ENCODE measurements around the gene MYO1B. TPM values are rescaled to one million over a fixed set of nuclear protein-coding genes. Genes with fewer than 3 reads are reported as not detected.

MYO1B gene
- total RNA-seq, 1 experiment from 2014 or later: 43.6 TPM

- POLR2A ChIA-PET: no interaction called here
These were observed 90.8 kb downstream of the MYO1B start for GRCh38 chr2:191335875-191336464.

GRCh38 chr2:191341436-191341835, 96.2 kb downstream of the MYO1B start:
- POLR2A ChIA-PET: no interaction called here
- Mint-ChIP-seq H3K4me3 (no peak overlapping the region), H3K27me3 (ENCODE audit: low read depth) (no peaks in the 10 kb centered on the region), H3K36me3 (peaks cover 9% of the 10 kb centered on the region), H3K9me3 (no peaks in the 10 kb centered on the region), H3K27ac (no peak overlapping the region), H3K4me1 (peaks cover 10% of the 10 kb centered on the region)
- ATAC-seq: no peak
- TF ChIP-seq E2F1 (CRISPR knock-in tag; IDR thresholded peaks at IDR 0.05): no peak
- TF ChIP-seq FOXP1 (CRISPR knock-in tag; IDR thresholded peaks at IDR 0.05; ENCODE audit: borderline replicate concordance): no peak
- TF ChIP-seq KAT7 (CRISPR knock-in tag; IDR thresholded peaks at IDR 0.05; ENCODE audit: borderline replicate concordance): no peak
- no peak for TF ChIP-seq ZNF425 (CRISPR knock-in tag; conservative IDR thresholded peaks at IDR 0.05)
- no peak for TF ChIP-seq JUN (CRISPR knock-in tag; IDR thresholded peaks at IDR 0.05)
- TF ChIP-seq ETV6 (CRISPR knock-in tag; IDR thresholded peaks at IDR 0.05): no peak
- no peak for DNase-seq (ENCODE audit: low spot score)
- CTCF ChIA-PET: interaction anchor here (1.3 kb wide), 1 partner anchor 123 kb away, joined by 4 read pairs; no protein-coding TSS in a partner anchor

More at GRCh38 chr2:191335875-191336464, 90.8 kb downstream of the MYO1B start:
- CTCF ChIA-PET: no interaction called here
- H3K27me3 Mint-ChIP-seq (ENCODE audit: low read depth): no peaks in the 10 kb centered on the region
- H3K36me3 Mint-ChIP-seq: peaks cover 10% of the 10 kb centered on the region
- DNase-seq (ENCODE audit: low spot score) (no peak), ATAC-seq (no peak)
- no peak overlapping the region for H3K4me3 Mint-ChIP-seq
- H3K27ac Mint-ChIP-seq: no peak overlapping the region
- H3K9me3 Mint-ChIP-seq: no peaks in the 10 kb centered on the region
- TF ChIP-seq ZNF232 (CRISPR knock-in tag; IDR thresholded peaks at IDR 0.05) (no peak), TEAD4 (CRISPR knock-in tag; IDR thresholded peaks at IDR 0.05) (no peak), ZNF532 (CRISPR knock-in tag; IDR thresholded peaks at IDR 0.05; ENCODE audit: borderline replicate concordance) (no peak), FOXK1 (CRISPR knock-in tag; IDR thresholded peaks at IDR 0.05) (no peak), IRF2 (CRISPR knock-in tag; IDR thresholded peaks at IDR 0.05; ENCODE audit: borderline replicate concordance, low read depth) (no peak), RORB (CRISPR knock-in tag; IDR thresholded peaks at IDR 0.05) (no peak), NFE2L1 (CRISPR knock-in tag; IDR thresholded peaks at IDR 0.05) (no peak), SMAD3 (CRISPR knock-in tag; IDR thresholded peaks at IDR 0.05; ENCODE audit: borderline replicate concordance) (no peak), RELA (CRISPR knock-in tag; IDR thresholded peaks at IDR 0.05; ENCODE audit: borderline replicate concordance) (no peak), CREM (CRISPR knock-in tag; IDR thresholded peaks at IDR 0.05) (no peak), ELF4 (CRISPR knock-in tag; IDR thresholded peaks at IDR 0.05; ENCODE audit: low read depth) (no peak), TCF7 (CRISPR knock-in tag; IDR thresholded peaks at IDR 0.05; ENCODE audit: low read depth) (no peak), CDX4 (CRISPR knock-in tag; IDR thresholded peaks at IDR 0.05; ENCODE audit: borderline replicate concordance) (no peak), MYBL2 (CRISPR knock-in tag; IDR thresholded peaks at IDR 0.05) (no peak), CREB1 (CRISPR knock-in tag; IDR thresholded peaks at IDR 0.05) (no peak)
- H3K4me1 Mint-ChIP-seq: peaks cover 19% of the 10 kb centered on the region
